Endothelial cell of umbilical vein (primary cell): ENCODE data around the gene IL22. TPM values are rescaled to one million over a fixed set of nuclear protein-coding genes. Genes with fewer than 3 reads are reported as not detected.

Experiments used
- BruUV-seq: library from RNA; stranded (reverse); fragments of 400-500 nt; replicated peaks from 2 replicates; lab custom pipeline; 2021; lab: Mats Ljungman, UMichigan
- CTCF ChIA-PET: fragments of 300-600, 350-600 bp; sonication (Branson Sonifier 250); formaldehyde crosslinking; loops from one replicate; lab custom pipeline; 2021; ENCODE audit warnings: antibody characterized with exemption, inconsistent platforms; lab: Charles Lee
- POLR2A ChIA-PET: fragments of 300-600, 350-600 bp; sonication (Branson Sonifier 250); formaldehyde crosslinking; loops from one replicate; lab custom pipeline; 2021; ENCODE audit warnings: antibody characterized with exemption, inconsistent platforms; lab: Charles Lee
- DNase-seq: peaks from one replicate; pipeline ENCODE4 v3.0.0-alpha.2; 2011; ENCODE audit warnings: low read depth, low spot score
- FAIRE-seq: peaks from 2 replicates; lab custom pipeline; 2011; peaks lifted over from hg19 to GRCh38; lab: Jason Lieb, UNC
- H2AFZ ChIP-seq: 2 replicates; pipeline ENCODE4 v1.6.0; 2012; ENCODE audit warnings: low read depth, low read length, control low read depth, inconsistent platforms
- H3K27ac ChIP-seq: 2 replicates; pipeline ENCODE4 v1.5.1; 2011; ENCODE audit warnings: low read depth, mild to moderate bottlenecking, control low read depth, low read length, moderate library complexity; ENCODE audit not compliant: insufficient read depth
- H3K27me3 ChIP-seq, 2 experiments: 2 replicates each; pipeline versions ENCODE4 v1.6.0 to v1.6.1; 2011; ENCODE audit warnings: low read length in 2 of 2, mixed read lengths in 1 of 2; ENCODE audit not compliant: control insufficient read depth in 2 of 2, insufficient read depth in 2 of 2
- H3K36me3 ChIP-seq, 2 experiments: 2 replicates in 1 of 2; 3 replicates in 1 of 2; pipeline ENCODE4 v1.5.1; 2011; ENCODE audit warnings: low read length in 2 of 2, mild to moderate bottlenecking in 1 of 2, moderate library complexity in 1 of 2; ENCODE audit not compliant: control insufficient read depth in 2 of 2, insufficient read depth in 2 of 2; ENCODE audit errors: extremely low read depth in 1 of 2
- H3K4me1 ChIP-seq: 3 replicates; pipeline ENCODE4 v1.5.1; 2011; ENCODE audit warnings: mild to moderate bottlenecking, low read length; ENCODE audit not compliant: control insufficient read depth, insufficient read depth; ENCODE audit errors: extremely low read depth
- H3K4me2 ChIP-seq: 2 replicates; pipeline ENCODE4 v1.6.1; 2011; ENCODE audit warnings: low read length, control low read depth, mixed read lengths; ENCODE audit not compliant: insufficient read depth
- H3K4me3 ChIP-seq, 3 experiments: fragments of 200-600 bp in 1 of 3; sonication (generic), shearing (Covaris generic) in 1 of 3; replicated peaks in 1 of 3; 2 replicates each; pipeline ENCODE4 v1.5.1; 2011 to 2016; ENCODE audit warnings: control low read depth in 3 of 3, low read length in 3 of 3, mild to moderate bottlenecking in 2 of 3, inconsistent platforms in 1 of 3, low read depth in 1 of 3, moderate library complexity in 1 of 3; ENCODE audit not compliant: insufficient read depth in 1 of 3
- H3K79me2 ChIP-seq: 2 replicates; pipeline ENCODE4 v1.6.0; 2012; ENCODE audit warnings: low read length, inconsistent platforms; ENCODE audit not compliant: control insufficient read depth, insufficient read depth
- H3K9ac ChIP-seq: replicated peaks from 2 replicates; pipeline ENCODE3; 2011; ENCODE audit warnings: low read length, control low read depth; ENCODE audit not compliant: insufficient read depth; ENCODE audit errors: extremely low read depth
- H3K9me1 ChIP-seq: replicated peaks from 3 replicates; pipeline ENCODE4 v1.6.0; 2011; ENCODE audit warnings: mild to moderate bottlenecking, low read length; ENCODE audit not compliant: control insufficient read depth, insufficient read depth; ENCODE audit errors: extremely low read depth
- H3K9me3 ChIP-seq: replicated peaks from 2 replicates; pipeline ENCODE4 v1.5.1; 2012; ENCODE audit warnings: low read length, inconsistent platforms; ENCODE audit not compliant: control insufficient read depth, insufficient read depth
- H4K20me1 ChIP-seq: replicated peaks from 2 replicates; pipeline ENCODE3; 2011; ENCODE audit warnings: mild to moderate bottlenecking, low read length; ENCODE audit not compliant: control insufficient read depth, insufficient read depth; ENCODE audit errors: extremely low read depth
- CTCF ChIP-seq, 2 donors: IDR thresholded peaks; 1 replicate in 1 of 2; 2 replicates in 1 of 2; pipeline ENCODE4 v1.5.1; 2011; ENCODE audit warnings: low read length in 2 of 2, mild to moderate bottlenecking in 2 of 2, moderate library complexity in 2 of 2, control low read depth in 1 of 2, inconsistent platforms in 1 of 2, low read depth in 1 of 2; ENCODE audit not compliant: insufficient read depth in 1 of 2; ENCODE audit errors: extremely low read depth in 1 of 2
- JUN ChIP-seq: IDR thresholded peaks from 2 replicates; pipeline ENCODE4 v1.6.1; 2011; ENCODE audit warnings: borderline replicate concordance, low read depth; ENCODE audit not compliant: insufficient read length, insufficient read depth
- MAX ChIP-seq: IDR thresholded peaks from 2 replicates; pipeline ENCODE4 v1.6.1; 2011; ENCODE audit not compliant: insufficient read depth, insufficient read length
- POLR2A ChIP-seq: IDR thresholded peaks from 2 replicates; pipeline ENCODE4 v1.6.1; 2012; ENCODE audit warnings: low read depth, mild to moderate bottlenecking, control low read depth, low read length
- POLR2AphosphoS5 ChIP-seq: IDR thresholded peaks from 2 replicates; pipeline ENCODE4 v1.6.1; 2012; ENCODE audit warnings: low read depth, mild to moderate bottlenecking, control low read depth, low read length, moderate library complexity; ENCODE audit not compliant: insufficient read depth
- dilution Hi-C: fragments of 300-500 bp; cut with MboI; formaldehyde crosslinking; loops from one replicate; pipeline ENCODE4 v1.15.0; 2019; ENCODE audit warnings: low sequenced_read_pairs; ENCODE audit not compliant: extremely low pct_ligation_motif_present
- intact Hi-C: fragments of 100-400 bp; cut with micrococcal nuclease; formaldehyde crosslinking; loops from one replicate; pipeline ENCODE4 v1.10.0; 2022
- polyA plus RNA-seq, 4 experiments: library from polyadenylated mRNA; depleted of rRNA in 3 of 4; stranded (reverse) in 3 of 4; unstranded in 1 of 4; fragments of >200 nt; gene quantifications; 2 replicates each; pipeline versions ENCODE4 v1.2.1 to v1.2.3, GENCODE V29; 2011 to 2012; ENCODE audit warnings: missing spikeins in 1 of 4
- total RNA-seq: library from RNA; stranded (reverse); gene quantifications from 2 replicates; pipeline ENCODE4 v1.2.3, GENCODE V29; 2021

Gene IL22
- total and polyA plus RNA-seq, 2 donors (not counting 3 experiments of a cell fraction or from before 2014, with no cell fraction given): not detected

GRCh38 chr12:68264158-68264855, 10.9 kb upstream of the IL22 start:
- dilution Hi-C loops: no loop called here
- TF ChIP-seq POLR2AphosphoS5: no peak
- no peak for TF ChIP-seq JUN
- no peak for TF ChIP-seq CTCF (IDR thresholded peaks at IDR 0.05; ENCODE audit: extremely low read depth in 1 of 2, insufficient read depth in 1 of 2, low read depth in 1 of 2, low read length in 2 of 2)
- no peak for TF ChIP-seq MAX
- no peak for TF ChIP-seq POLR2A
- H3K4me1 ChIP-seq: no peaks in the 10 kb centered on the region
- FAIRE-seq (no peak), DNase-seq (no peak)
- no TSS peak for BruUV-seq
- H3K27ac ChIP-seq: no peak overlapping the region
- POLR2A ChIA-PET: no interaction called here
- H3K9me3 ChIP-seq: no peaks in the 10 kb centered on the region
- no peaks in the 10 kb centered on the region for H3K9me1 ChIP-seq
- H3K9ac ChIP-seq: no peak overlapping the region
- no peak overlapping the region for H3K4me2 ChIP-seq
- no peak overlapping the region for H2AFZ ChIP-seq
- CTCF ChIA-PET: interaction anchor here (1.2 kb wide), 1 partner anchor 53 kb away, joined by 3 read pairs; no protein-coding TSS in a partner anchor
- peaks cover 0 to 6% of the 10 kb centered on the region in 2 experiments for H3K27me3 ChIP-seq
- H3K4me3 ChIP-seq: no peak overlapping the region
- H3K79me2 ChIP-seq: no peaks in the 10 kb centered on the region
- intact Hi-C loops: no loop called here
- no peaks in the 10 kb centered on the region for H3K36me3 ChIP-seq
- no peaks in the 10 kb centered on the region for H4K20me1 ChIP-seq
